Prostate gland (tissue), 2 donors: Measurements from ENCODE around the gene DKK1. TPM values are rescaled to one million over a fixed set of nuclear protein-coding genes. Genes with fewer than 3 reads are reported as not detected.

ENCODE experiments used
- DNase-seq: peaks from one replicate; pipeline ENCODE4 v3.0.0-alpha.2; 2019; ENCODE audit warnings: low spot score
- H3K27ac ChIP-seq, 2 donors: fragments of 200-600 bp; sonication (generic); 2 replicates each; pipeline ENCODE4 v1.5.1; 2017 to 2019
- H3K27me3 ChIP-seq: fragments of 200-600 bp; sonication (generic); replicated peaks from 2 replicates; pipeline ENCODE4 v1.5.1; 2019; ENCODE audit not compliant: insufficient read depth
- H3K36me3 ChIP-seq, 2 donors: fragments of 200-600 bp; sonication (generic); 1 replicate in 1 of 2; 2 replicates in 1 of 2; pipeline versions ENCODE4 v1.5.1 to v1.8.1; 2017 to 2019
- H3K4me1 ChIP-seq: fragments of 200-600 bp; sonication (generic); replicated peaks from 2 replicates; pipeline ENCODE4 v1.5.1; 2019
- H3K4me3 ChIP-seq, 2 donors: fragments of 200-600 bp; sonication (generic); 2 replicates each; pipeline ENCODE4 v1.5.1; 2017 to 2019
- H3K9me3 ChIP-seq: fragments of 200-600 bp; sonication (generic); 2 replicates; pipeline ENCODE4 v1.5.1; 2017
- CTCF ChIP-seq, 4 experiments: fragments of 200-600 bp in 2 of 4; fragments of 450-650 bp in 2 of 4; sonication (generic) in 2 of 4; IDR thresholded peaks; 1 replicate in 3 of 4; 2 replicates in 1 of 4; pipeline ENCODE4 v1.5.1; 2016 to 2019; ENCODE audit warnings: antibody characterized with exemption in 4 of 4, mild to moderate bottlenecking in 2 of 4, moderate library complexity in 2 of 4
- POLR2A ChIP-seq: fragments of 450-650 bp; IDR thresholded peaks from one replicate; pipeline ENCODE4 v1.6.1; 2016; ENCODE audit warnings: antibody characterized with exemption, mild to moderate bottlenecking
- POLR2AphosphoS5 ChIP-seq: sonication (generic); formaldehyde crosslinking; IDR thresholded peaks from one replicate; pipeline ENCODE4 v1.6.1; 2017; ENCODE audit warnings: antibody characterized with exemption
- WGBS: methylation state at CpG from one replicate; pipeline ENCODE4 v1.1.5; 2018; 5-methylcytosine and 5-hydroxymethylcytosine counted together
- intact Hi-C: fragments of 100-400 bp; cut with DNase I; formaldehyde crosslinking; loops from one replicate; pipeline ENCODE4 v1.14.2; 2022
- total RNA-seq, 2 donors: library from RNA; depleted of rRNA; stranded (reverse); fragments of >200 nt; gene quantifications; one replicate each; pipeline ENCODE4 v1.1.0, GENCODE V29; 2016

The DKK1 gene
- total RNA-seq, 2 donors from 2014 or later: 6.5 to 10.2 TPM

GRCh38 chr10:52269233-52269632 lies 44.8 kb upstream of the DKK1 start:
- no peaks in the 10 kb centered on the region for H3K4me1 ChIP-seq
- DNase-seq: no peak
- WGBS: 57% methylated on average over 4 of the region's 4 CpGs
- intact Hi-C loops: no loop called here
- H3K27ac ChIP-seq: no peak overlapping the region
- no peaks in the 10 kb centered on the region for H3K36me3 ChIP-seq
- H3K4me3 ChIP-seq: no peak overlapping the region
- no peaks in the 10 kb centered on the region for H3K9me3 ChIP-seq
- TF ChIP-seq POLR2A (no peak), CTCF (IDR thresholded peaks at IDR 0.05) (no peak)
- H3K27me3 ChIP-seq: no peaks in the 10 kb centered on the region

GRCh38 chr10:52276163-52276562 lies 37.9 kb upstream of the DKK1 start:
- no peak overlapping the region for H3K4me3 ChIP-seq
- H3K9me3 ChIP-seq: no peaks in the 10 kb centered on the region
- TF ChIP-seq POLR2AphosphoS5: no peak
- TF ChIP-seq POLR2A: no peak
- no peak for TF ChIP-seq CTCF (IDR thresholded peaks at IDR 0.05)
- no peaks in the 10 kb centered on the region for H3K27me3 ChIP-seq
- DNase-seq: no peak
- no peaks in the 10 kb centered on the region for H3K36me3 ChIP-seq
- H3K4me1 ChIP-seq: no peaks in the 10 kb centered on the region
- intact Hi-C loops: no loop called here
- H3K27ac ChIP-seq: no peak overlapping the region
- 75% methylated on average over 2 of the region's 2 CpGs for WGBS

GRCh38 chr10:52276986-52277385 lies 37.1 kb upstream of the DKK1 start:
- Histone ChIP-seq H3K4me3 (no peak overlapping the region), H3K9me3 (no peaks in the 10 kb centered on the region), H3K36me3 (no peaks in the 10 kb centered on the region), H3K4me1 (no peaks in the 10 kb centered on the region), H3K27me3 (no peaks in the 10 kb centered on the region), H3K27ac (no peak overlapping the region)
- no peak for DNase-seq
- TF ChIP-seq POLR2AphosphoS5: no peak
- TF ChIP-seq CTCF (IDR thresholded peaks at IDR 0.05): no peak
- TF ChIP-seq POLR2A: no peak
- 16% methylated on average over 1 of the region's 1 CpG for WGBS
- intact Hi-C loops: no loop called here

GRCh38 chr10:52279546-52279945 lies 34.5 kb upstream of the DKK1 start:
- Histone ChIP-seq H3K4me3 (no peak overlapping the region), H3K27me3 (no peaks in the 10 kb centered on the region), H3K4me1 (no peaks in the 10 kb centered on the region), H3K9me3 (no peaks in the 10 kb centered on the region), H3K27ac (no peak overlapping the region), H3K36me3 (no peaks in the 10 kb centered on the region)
- WGBS: 42% methylated on average over 3 of the region's 3 CpGs
- intact Hi-C loops: no loop called here
- TF ChIP-seq POLR2AphosphoS5 (no peak), CTCF (IDR thresholded peaks at IDR 0.05) (no peak)
- no peak for DNase-seq

- H3K4me1 ChIP-seq: no peaks in the 10 kb centered on the region
- H3K9me3 ChIP-seq: no peaks in the 10 kb centered on the region
- H3K4me3 ChIP-seq: no peak overlapping the region
- no peaks in the 10 kb centered on the region for H3K27me3 ChIP-seq
- H3K36me3 ChIP-seq: no peaks in the 10 kb centered on the region
- 86% methylated on average over 1 of the region's 1 CpG for WGBS
- DNase-seq: no peak
- TF ChIP-seq POLR2AphosphoS5: no peak
- no peak for TF ChIP-seq CTCF (IDR thresholded peaks at IDR 0.05)
- no peak for TF ChIP-seq POLR2A
- no peak overlapping the region for H3K27ac ChIP-seq
- intact Hi-C loops: no loop called here
Observed at GRCh38 chr10:52280051-52280450, 34.0 kb upstream of the DKK1 start.
